GM10266 (cell line): ENCODE data around the gene MAMSTR.
A peak's percentile ranks its signal among the peaks of the same experiment; 100 is the strongest.

Experiments
- DNase-seq: peaks from one replicate; pipeline ENCODE4 v3.0.0; 2012; ENCODE audit errors: extremely low spot score
- TF ChIP-seq, protein P1 (sequence below): IDR thresholded peaks from 2 replicates; pipeline ENCODE4 v1.5.1; 2012; ENCODE audit warnings: mild to moderate bottlenecking, low read depth; ENCODE audit not compliant: control insufficient read depth, insufficient read depth; ENCODE audit errors: missing control alignments

Gene MAMSTR

DNA sequence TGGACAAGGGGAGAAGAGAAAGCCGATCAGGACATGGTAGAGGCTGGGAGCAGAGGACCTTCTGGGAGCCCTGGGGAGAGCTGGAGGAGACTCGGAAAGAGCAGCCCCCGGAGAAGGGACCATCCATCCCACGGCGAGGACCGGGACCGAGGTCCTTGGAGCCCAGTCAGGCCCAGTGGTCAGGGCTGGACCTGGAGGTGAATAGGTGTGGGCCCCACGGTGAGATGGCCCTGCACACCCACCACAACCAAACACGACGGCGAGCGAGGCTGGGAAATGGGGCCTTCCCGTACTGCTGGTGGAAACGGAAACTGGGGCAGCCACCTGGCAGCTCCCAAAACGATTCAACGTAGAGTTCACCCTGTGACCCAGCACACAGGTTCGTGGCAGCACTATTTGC is 43.0 kb downstream of the MAMSTR start:
- TF ChIP-seq, protein P1, sequence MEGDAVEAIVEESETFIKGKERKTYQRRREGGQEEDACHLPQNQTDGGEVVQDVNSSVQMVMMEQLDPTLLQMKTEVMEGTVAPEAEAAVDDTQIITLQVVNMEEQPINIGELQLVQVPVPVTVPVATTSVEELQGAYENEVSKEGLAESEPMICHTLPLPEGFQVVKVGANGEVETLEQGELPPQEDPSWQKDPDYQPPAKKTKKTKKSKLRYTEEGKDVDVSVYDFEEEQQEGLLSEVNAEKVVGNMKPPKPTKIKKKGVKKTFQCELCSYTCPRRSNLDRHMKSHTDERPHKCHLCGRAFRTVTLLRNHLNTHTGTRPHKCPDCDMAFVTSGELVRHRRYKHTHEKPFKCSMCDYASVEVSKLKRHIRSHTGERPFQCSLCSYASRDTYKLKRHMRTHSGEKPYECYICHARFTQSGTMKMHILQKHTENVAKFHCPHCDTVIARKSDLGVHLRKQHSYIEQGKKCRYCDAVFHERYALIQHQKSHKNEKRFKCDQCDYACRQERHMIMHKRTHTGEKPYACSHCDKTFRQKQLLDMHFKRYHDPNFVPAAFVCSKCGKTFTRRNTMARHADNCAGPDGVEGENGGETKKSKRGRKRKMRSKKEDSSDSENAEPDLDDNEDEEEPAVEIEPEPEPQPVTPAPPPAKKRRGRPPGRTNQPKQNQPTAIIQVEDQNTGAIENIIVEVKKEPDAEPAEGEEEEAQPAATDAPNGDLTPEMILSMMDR: no peak

DNA sequence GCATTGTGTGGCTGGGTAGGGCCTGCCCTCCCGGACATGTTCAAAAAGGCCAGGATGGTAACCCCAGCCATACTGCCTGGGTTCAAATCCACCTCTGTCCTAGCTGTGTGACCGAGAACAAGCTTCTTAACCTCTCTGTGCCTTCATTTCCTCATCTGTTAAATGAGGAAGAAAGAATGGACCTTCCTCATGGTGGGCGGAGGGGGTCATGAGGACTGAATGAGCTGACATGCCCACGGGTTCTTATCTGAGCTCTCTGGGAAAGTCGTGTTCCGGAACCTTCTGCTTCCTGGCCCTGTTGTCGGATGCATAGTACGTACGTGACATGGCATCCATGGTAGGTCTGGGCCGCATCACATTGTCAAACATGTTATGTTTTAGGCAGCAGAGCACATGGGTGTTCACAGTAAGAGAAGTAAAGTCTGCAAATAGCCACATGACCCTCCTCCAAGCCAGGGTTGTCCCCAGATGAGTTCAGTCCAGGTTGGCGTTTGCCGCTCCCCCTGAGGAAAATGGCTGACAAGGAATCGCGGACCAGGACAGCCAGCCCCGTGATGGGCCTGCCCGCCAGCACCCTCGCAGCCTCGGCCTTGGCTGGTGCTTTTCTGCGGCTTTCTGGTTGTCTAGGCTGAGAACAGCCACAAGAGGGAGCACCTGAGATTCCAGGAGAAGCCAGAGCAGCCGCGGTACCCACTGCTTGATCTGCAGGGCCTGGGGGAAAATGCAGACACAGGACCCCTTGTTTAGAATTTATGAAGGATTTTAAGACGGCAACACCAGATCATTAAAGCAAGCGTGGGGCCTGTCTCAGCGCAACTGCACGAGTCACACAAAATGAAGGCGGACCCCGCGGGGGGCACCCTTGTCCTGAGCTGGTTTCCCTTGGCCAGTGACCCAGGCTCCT is 44.4 kb downstream of the MAMSTR start:
- TF ChIP-seq, protein P1: peak; percentile 83
- peak; percentile 96 for DNase-seq

More for the DNA sequence above, 43.0 kb downstream of the MAMSTR start:
- no peak for DNase-seq

DNA sequence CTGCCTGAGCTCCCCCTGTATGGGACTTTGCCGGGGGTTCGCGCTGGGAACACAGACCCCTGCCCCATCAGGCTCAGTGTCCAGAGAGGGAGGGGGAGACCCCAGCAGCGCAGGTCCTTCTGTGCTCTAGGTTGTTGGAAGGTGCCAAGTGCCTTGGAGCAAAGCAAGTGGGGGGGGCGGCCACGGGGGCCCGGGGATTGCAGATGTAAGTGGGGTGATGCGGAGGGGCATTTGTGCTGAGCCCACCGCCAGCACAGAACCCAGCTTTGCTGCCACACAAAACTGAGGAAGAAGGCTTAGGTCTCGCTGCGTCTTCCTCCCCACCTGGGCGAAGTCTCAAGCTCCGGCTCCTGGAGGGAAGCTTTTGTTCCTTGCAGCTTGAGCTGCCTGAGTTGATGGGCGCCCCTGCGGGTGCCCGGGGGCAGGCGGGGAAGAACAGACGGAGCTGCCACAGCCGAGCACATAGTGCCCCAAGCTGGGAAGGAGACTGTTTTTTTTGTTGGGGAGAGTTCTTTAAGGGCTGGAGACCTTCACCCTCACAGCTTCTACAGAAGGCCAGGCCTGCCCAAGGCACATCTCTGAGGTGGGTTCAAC is 45.2 kb downstream of the MAMSTR start:
- TF ChIP-seq, protein P1: no peak
- no peak for DNase-seq

DNA sequence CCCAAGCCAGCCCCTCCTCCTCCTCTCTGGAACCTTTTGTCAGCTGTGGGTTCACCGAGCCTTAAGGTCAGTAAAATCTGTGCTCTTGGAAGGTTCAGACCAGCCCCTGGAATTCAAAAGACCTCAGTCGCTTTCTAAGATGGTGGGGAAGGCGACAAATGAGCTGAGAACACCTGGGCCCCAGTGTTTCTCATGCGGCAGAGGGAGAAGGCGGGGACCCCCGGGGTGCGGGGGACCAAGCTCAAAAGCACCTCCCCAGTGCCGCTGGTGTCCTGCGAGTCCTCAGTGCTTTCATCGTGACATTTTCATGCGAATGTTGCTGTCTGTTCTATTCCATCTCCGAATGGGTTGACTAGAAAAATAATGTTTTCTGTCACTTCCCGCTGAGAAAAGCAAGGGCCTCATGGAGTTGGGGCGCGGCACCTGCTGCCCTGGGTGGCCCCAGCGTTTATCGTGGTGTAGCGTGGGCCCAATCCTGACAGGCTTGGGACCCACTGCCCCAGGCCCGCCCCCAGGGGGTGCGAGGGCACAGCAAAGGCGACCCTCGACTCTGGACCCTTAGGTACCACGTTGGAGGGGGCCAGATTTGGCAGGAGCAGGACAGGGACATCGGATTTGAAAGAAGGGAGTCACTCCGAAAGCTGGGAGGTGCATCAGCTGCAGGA is 46.0 kb downstream of the MAMSTR start:
- no peak for DNase-seq
- TF ChIP-seq, protein P1: no peak

DNA sequence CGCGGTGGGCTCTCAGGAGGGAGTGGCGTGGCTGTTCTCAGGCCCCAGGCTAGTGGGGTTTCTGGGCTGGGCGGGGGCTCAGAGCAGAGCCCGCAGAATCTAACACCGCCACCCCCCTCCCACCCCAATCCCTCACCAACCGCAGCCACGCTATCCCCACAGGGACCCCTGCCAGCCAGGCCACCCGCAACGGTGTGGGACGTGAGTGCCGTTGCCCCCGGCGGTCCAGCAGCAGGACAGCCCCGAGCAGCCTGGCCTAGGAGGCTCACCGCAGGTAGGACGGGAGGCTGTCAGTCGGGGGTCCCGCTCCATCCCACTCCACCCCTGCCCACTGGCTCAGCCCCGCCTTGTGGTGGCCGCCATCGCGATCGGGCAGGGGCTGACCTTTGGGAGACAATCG is 46.5 kb downstream of the MAMSTR start, which contains the start of gene NTN5:
NTN5 (minus strand) TSS at position 24 of the 400 bp plus-strand sequence. CDS start 2,031 bp downstream, outside the sequence.
- TF ChIP-seq, protein P1: no peak
- no peak for DNase-seq

DNA sequence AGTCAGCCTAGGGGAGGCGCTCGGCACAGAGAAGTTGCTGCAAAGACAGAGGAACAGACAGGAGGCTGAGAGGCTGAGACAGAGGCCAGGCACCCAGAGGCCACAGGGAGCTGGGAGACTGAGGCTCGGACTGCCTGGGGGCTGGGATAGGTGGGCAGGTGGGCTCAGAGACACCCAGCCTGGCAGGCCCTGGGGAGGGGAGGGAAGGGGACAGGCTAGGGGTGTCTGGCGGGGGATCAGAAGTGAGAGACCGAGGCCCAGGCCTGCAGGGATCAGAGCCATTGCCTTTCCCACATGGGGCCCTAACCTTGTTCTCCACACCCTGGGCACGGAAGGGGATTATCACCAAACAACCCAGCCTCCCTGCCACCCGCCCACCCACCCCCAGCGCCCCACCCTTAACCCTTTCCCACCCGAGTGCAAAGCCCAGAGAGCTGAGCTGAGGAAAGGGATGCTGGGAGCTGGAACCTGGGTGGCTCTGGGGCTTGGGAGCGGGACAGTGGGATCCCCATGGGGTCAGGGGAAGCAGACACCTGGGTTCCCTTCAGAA is 48.0 kb downstream of the MAMSTR start:
- TF ChIP-seq, protein P1: no peak

More for the DNA sequence above, 48.0 kb downstream of the MAMSTR start:
- peak; percentile 20 for DNase-seq
